ENCODE data around the gene ACTRT3.

GRCh38 chr3:169759256-169759655 is 10.1 kb downstream of the ACTRT3 start:
- TF ChIP-seq CTCF (conservative IDR thresholded peaks at IDR 0.05 in 1 of 2, IDR thresholded peaks at IDR 0.05 in 1 of 2; ENCODE audit: low read depth in 1 of 2, low read length in 2 of 2) (no peak), EZH2 (IDR thresholded peaks at IDR 0.05; ENCODE audit: low read length, missing control alignments) (no peak)

Data from fibroblast of lung (primary cell).